Activated CD4-positive, alpha-beta T cell treated with anti-CD3 and anti-CD28 coated beads for 48 hours (primary cell): Measurements from ENCODE around the gene TLR9.
"Not testable (repeated sequence)": the region's sequence is repeated elsewhere in the genome, so short reads cannot be mapped to it uniquely, and the experiment has no call there.

Source experiments
- DNase-seq: peaks from one replicate; pipeline ENCODE4 v3.0.0-alpha.2; 2020

The TLR9 gene

DNA sequence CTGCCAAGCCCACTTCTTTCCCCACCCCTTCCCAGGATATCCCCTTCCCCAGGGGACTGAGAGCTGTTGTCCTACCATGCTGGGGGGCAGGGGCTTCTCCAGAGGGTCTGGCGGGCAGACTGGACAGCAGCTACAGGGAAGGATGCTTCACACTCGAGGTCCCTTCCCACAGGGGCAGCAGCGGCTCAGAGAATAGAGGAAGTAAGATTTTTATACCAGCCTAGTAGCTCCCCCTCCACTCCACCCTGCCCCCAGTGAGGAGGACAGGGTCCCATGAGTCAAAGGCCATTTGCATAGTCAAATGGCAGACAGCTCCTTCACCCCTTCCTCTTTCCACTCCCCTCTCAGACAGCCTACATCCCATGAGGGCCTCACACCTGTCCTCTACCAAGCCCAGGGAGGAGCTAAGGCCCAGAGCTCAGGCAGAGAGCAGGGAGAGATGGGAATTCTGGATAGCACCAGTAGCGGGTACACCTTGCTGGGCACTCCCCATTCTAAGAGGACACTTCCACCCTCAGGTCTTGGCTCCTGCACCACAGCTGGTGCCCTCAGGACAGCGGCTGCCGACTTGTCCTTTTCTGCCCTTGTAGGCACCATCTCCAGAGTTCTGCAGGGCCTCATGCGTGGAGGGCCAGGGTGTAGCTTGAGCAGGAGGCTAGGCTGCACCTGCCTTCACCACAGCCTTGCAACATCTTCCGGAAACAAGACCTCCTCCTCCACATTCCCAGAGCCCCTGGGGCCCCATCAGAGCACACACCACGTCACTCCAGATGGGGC is at the start of gene TLR9:
Gene TLR9 (minus strand): TSS at position 194 of the 777 bp plus-strand sequence. CDS start 116 bp downstream, at position 78.
- peak; percentile 52 for DNase-seq

DNA sequence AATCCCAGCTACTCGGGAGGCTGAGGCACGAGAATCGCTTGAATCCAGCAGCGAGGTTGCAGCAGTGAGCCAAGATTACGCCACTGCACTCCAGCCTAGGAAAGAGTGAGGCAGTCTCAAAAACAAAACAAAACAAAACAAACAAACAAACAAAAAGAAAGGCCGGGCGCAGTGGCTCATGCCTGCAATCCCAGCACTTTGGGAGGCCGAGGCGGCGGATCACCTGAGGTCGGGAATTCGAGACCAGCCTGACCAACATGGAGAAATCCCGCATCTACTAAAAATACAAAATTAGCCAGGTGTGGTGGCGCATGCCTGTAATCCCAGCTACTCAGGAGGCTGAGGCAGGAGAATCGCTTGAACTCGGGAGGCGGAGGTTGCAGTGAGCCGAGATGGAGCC is 49.3 kb upstream of the TLR9 start:
- not testable (repeated sequence) for DNase-seq

GRCh38 chr3:52272831-52273230 is 47.4 kb upstream of the TLR9 start:
- DNase-seq = no peak

DNA sequence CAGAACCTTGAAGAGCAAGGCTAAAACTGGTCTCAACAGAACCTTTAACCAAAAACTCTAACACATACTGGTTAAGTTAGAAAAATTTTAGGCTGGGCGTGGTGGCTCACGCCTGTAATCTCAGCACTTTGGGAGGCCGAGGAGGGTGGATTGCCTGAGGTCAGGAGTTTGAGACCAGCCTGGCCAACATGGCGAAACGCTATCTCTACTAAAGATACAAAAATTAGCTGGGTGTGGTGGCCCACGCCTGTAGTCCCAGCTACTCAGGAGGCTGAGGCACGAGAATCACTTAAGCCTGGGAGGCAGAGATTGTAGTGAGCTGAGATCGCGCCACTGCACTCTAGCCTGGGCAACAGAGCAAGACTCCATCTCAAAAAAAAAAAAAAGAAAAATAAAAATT is 46.7 kb upstream of the TLR9 start:
- not testable (repeated sequence) for DNase-seq

GRCh38 chr3:52270252-52270754 is 44.9 kb upstream of the TLR9 start:
- no peak for DNase-seq

DNA sequence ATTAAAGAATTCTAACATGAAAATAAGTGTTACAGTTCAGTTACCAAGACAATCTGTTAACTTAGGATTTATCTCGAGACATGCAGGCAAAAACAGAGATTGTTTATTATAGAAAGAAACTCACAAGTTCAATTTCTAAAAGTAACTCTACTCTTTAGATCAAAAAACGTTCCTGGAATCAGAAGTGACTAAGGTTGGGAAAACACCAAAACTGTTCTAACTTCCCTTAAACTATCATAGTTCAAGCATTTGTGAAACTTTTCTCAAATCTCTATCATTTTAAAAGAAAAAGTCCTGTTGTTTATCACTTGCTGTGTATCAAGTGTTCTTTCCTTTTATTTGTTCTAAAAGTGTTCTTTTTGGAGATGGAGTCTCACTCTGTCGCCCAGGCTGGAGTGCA is 44.3 kb upstream of the TLR9 start:
- DNase-seq = no peak

- peak; percentile 67 for DNase-seq
Observed at GRCh38 chr3:52268036-52268435, 42.6 kb upstream of the TLR9 start.

- no peak for DNase-seq
Observed at GRCh38 chr3:52265387-52265786, 39.9 kb upstream of the TLR9 start.

GRCh38 chr3:52262447-52262846 is 37.0 kb upstream of the TLR9 start:
- DNase-seq = no peak

- no peak for DNase-seq
Observed at GRCh38 chr3:52259448-52259847, 34.0 kb upstream of the TLR9 start.

GRCh38 chr3:52259035-52259434 is 33.6 kb upstream of the TLR9 start:
- no peak for DNase-seq

DNA sequence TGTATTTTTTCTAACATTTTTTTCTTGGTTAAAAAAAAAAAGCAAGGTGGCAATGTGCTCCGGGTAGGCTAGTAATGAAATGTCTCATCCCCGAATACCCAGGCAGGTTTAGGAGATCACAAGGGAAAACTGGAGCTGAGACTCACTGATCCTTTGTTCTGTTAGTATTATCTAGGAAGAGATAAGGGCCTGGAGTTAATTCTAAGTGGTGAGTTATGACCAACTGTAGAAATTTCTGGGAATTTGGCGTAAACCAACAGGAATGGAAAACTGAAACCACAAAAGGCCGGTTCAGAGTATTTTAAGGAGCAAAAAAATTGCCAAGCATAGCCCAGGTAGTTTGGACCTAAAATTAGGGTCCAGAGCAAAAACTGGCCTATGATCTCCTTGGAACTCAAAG is 32.5 kb upstream of the TLR9 start:
- DNase-seq = no peak

DNA sequence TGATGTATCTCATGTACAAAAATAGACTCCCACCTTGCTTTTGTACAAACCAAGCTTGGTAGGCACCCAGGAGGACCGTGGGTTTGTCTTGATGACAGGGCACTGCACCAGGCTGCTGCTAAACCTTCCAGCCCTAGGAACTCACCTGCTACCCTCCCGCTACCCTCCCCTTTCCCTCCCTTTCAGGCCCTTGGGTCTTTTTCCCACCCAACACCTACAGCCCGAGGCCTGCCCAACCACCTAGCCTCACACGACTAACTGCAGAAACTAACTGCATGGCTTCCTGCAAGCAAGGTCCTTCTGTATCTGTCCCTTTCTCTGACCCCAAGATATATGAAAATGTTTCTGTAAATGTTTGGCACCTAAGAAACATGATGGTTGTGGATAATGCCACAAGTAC is 31.2 kb upstream of the TLR9 start:
- no peak for DNase-seq

- DNase-seq = no peak
Observed at GRCh38 chr3:52256159-52256558, 30.7 kb upstream of the TLR9 start.

- no peak for DNase-seq
Observed at GRCh38 chr3:52254608-52255007, 29.2 kb upstream of the TLR9 start.

- DNase-seq = peak; percentile 86
Observed at GRCh38 chr3:52253314-52254304, 28.2 kb upstream of the TLR9 start.

DNA sequence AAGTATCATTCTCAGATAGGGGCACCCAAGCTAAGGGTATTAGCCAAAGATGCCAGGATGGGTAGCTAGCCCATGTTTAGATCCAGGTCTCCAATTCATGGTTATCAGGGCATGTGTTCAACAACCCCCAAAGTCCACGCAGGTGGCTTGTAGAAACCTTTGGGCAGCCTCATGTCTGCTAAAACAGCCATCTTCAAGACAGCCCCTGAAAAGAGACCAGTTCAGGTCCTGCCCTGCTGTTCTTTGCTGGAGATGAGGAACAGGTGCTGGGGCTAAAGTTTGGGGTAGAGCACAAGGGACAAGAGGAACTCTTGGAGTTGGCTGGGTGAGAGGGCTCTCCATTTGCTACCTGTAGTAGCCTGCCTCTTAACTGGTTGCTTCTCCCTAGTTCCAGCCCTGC is 24.7 kb upstream of the TLR9 start:
- DNase-seq = no peak

DNA sequence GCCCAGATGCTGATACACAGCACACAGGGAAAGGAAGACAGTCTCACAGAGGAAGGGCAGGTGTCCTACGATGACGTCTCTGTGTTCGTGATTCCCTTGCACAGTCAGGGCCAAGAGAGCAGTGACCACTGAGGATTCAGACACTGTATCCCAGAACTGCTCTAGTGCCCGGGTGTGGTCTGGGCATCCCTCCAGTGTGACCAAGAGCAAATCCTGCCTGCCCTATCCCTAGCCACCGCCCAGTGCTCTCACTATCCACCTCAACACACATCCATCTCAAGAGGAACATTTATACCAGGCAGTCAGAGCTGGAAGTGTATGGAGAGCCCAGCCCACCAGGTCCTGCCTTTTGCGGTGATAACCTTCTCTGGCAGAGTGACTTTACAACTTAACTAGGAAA is 24.2 kb upstream of the TLR9 start:
- no peak for DNase-seq

DNA sequence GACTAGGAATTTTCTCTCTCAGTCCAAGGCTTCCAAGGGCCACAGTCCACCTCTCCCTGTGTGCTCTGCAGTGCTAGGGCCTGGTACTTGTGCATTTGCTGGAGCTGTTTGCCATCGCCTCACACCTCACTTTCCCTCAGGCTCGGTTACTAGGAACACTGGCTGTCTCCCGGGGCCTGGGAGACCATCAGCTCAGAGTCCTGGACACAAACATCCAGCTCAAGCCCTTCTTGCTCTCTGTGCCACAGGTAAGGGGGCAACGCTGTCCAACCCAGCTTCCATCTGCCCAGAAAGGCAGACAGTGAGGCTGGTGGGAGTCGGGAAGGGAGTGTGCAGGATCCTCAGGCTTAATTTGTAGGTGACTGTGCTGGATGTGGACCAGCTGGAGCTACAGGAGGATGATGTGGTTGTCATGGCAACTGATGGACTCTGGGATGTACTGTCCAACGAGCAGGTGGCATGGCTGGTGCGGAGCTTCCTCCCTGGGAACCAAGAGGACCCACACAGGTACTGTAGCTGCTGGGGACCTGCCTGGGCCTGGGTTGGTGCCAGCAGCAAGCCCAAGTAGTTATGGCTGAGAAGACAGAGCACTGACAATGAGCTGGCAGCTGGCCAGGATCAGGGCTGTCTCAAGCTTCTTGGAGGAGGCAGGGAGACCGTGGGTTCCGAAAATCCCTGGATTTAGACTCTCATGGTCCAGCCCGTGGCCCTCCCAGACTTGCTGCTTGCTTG is 23.5 kb upstream of the TLR9 start:
- no peak for DNase-seq

DNA sequence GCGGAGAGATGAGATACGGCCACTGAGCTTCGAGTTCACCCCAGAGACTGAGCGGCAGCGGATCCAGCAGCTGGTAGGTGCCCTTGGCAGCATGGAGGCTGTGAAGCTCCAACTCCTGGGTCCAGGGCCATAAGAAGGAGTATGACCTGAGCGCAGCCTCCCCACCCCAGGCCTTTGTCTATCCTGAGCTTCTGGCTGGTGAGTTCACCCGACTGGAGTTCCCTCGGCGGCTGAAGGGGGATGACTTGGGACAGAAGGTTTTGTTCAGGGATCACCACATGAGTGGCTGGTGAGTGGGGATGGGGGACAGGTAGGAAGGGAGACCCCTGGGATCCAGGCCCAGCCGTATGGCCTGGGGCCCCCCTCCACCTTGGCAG is 22.7 kb upstream of the TLR9 start:
- DNase-seq = no peak

DNA sequence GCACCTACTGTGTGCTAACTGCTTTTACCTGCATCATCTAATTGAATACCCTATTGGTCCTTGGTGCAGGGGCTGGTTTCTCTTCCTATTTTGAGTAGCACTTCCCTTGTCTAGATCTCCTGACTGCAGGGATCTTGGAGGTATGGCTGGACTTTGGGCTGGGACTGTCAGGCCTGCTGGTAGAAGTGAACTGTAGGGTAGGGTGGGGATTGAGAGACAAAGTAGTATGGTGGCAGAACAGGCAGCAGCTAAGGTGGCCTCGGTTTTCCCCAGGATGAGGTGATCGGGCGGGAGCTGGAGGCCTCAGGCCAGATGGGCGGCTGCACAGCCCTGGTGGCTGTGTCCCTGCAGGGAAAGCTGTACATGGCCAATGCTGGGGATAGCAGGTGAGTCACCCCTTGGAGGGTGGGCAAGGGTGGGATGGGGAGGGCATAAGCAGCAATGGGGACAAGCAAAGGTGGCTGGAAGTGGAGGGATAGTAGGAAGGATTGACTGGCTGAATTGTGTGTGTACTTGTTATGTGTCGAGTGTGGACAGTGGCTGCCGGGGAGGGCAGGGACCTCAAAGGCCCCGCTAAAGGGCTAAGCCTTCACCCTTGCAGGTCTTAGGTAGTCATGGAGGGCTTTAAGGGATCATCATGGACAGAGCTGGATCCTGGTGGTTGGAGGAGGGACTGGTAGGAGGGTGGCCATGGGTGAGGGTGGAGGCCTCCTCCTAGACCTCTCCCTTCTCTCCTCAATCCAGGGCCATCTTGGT is 22.1 kb upstream of the TLR9 start:
- no peak for DNase-seq

DNA sequence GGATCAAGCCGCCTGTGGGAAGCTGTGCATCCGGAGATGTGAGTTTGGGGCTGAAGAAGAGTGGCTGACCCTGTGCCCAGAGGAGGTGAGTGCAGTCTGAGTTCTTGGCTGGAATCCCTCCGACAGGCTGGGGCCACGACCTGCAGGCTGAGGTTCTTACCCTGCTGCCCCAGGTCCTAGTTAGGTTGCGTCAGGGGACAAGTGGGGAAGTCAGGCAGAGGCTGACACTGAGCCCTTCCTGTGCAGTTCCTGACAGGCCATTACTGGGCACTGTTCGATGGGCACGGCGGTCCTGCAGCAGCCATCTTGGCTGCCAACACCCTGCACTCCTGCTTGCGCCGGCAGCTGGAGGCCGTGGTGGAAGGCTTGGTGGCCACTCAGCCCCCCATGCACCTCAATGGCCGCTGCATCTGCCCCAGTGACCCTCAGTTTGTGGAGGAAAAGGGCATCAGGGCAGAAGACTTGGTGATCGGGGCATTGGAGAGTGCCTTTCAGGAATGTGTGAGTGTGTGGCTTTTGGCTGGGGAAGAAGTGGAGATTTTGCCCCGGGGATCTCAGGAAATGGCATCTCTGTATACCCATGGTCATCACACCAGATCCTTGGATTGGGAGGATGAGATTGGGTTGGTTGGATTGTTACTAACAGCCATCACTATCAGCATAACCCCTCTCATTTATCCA is 21.4 kb upstream of the TLR9 start:
- no peak for DNase-seq
